Measurements from ENCODE around the gene TMEM130. TPM values are rescaled to one million over a fixed set of nuclear protein-coding genes. Genes with fewer than 3 reads are reported as not detected.
A peak's percentile ranks its signal among the peaks of the same experiment; 100 is the strongest.

Gene TMEM130
- total and polyA plus RNA-seq, 9 of the 15 experiments (the other 6 are each of a cell fraction or from before 2014, with no cell fraction given): 0.07 TPM; not detected in 8

DNA sequence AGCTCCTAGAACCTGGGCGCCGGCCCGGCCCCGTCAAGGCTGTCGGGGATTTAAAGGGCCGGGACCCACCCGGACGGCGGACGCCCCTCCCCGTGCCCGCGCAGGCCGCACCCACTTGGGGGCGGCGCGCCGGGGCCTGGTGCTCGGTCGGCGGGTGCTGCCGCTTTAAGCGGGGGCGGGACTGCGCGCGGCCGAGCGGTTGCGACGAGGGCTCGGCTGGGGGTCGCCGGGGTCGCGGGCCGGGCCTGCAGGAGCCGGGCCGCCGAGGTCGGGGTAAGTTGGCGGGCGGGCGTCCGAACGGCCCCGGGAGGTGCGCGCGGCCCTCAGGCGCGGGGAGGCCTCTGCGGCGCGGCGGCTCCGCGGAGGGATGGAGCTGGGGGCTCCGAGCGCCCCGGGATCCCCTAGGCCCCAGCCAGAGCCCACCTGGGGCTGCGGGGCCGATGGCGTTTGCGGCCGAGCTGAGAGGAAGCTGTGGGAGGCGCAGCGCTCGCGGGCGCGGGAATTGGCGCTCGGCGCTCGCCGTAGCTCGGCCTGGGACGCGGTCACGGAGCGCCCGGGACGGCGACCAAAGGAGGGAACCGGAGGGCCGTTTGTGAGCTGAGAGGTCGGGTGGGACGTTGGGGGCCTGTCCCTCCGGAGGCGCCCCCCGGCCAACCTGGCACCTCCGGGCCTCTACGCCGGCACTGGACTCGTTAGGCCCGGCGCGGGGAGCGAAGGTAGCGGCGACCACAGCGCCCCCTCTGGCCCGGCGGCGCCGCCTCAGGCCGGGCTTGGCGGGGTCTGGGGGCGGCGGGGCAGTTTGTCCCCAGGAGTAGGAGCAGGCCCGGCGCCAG, 8.8 kb upstream of the TMEM130 start, which contains the start of gene TRRAP (continued):
- TF ChIP-seq PRDM10 (IDR thresholded peaks at IDR 0.05; ENCODE audit: partially characterized antibody): no peak
- no peak for TF ChIP-seq NR2F6 (CRISPR knock-in tag; IDR thresholded peaks at IDR 0.05)
- TF ChIP-seq NELFE (IDR thresholded peaks at IDR 0.05; ENCODE audit: insufficient read depth, insufficient read length): no peak
- TF ChIP-seq REST (IDR thresholded peaks at IDR 0.05; ENCODE audit: borderline replicate concordance): no peak
- TF ChIP-seq REST (CRISPR knock-in tag; IDR thresholded peaks at IDR 0.05; ENCODE audit: low read depth): 0 out of 2 replicates have a peak, but pooled peaks have one; percentile 73
- peak; percentile 85 for TF ChIP-seq SIN3B (IDR thresholded peaks at IDR 0.05; ENCODE audit: low read depth)
- TF ChIP-seq, protein P1, sequence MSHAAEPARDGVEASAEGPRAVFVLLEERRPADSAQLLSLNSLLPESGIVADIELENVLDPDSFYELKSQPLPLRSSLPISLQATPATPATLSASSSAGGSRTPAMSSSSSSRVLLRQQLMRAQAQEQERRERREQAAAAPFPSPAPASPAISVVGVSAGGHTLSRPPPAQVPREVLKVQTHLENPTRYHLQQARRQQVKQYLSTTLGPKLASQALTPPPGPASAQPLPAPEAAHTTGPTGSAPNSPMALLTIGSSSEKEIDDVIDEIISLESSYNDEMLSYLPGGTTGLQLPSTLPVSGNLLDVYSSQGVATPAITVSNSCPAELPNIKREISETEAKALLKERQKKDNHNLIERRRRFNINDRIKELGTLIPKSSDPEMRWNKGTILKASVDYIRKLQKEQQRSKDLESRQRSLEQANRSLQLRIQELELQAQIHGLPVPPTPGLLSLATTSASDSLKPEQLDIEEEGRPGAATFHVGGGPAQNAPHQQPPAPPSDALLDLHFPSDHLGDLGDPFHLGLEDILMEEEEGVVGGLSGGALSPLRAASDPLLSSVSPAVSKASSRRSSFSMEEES (CRISPR knock-in tag; IDR thresholded peaks at IDR 0.05): no peak
- TF ChIP-seq, protein P2, sequence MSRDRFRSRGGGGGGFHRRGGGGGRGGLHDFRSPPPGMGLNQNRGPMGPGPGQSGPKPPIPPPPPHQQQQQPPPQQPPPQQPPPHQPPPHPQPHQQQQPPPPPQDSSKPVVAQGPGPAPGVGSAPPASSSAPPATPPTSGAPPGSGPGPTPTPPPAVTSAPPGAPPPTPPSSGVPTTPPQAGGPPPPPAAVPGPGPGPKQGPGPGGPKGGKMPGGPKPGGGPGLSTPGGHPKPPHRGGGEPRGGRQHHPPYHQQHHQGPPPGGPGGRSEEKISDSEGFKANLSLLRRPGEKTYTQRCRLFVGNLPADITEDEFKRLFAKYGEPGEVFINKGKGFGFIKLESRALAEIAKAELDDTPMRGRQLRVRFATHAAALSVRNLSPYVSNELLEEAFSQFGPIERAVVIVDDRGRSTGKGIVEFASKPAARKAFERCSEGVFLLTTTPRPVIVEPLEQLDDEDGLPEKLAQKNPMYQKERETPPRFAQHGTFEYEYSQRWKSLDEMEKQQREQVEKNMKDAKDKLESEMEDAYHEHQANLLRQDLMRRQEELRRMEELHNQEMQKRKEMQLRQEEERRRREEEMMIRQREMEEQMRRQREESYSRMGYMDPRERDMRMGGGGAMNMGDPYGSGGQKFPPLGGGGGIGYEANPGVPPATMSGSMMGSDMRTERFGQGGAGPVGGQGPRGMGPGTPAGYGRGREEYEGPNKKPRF (IDR thresholded peaks at IDR 0.05; ENCODE audit: low read depth, low read length): no peak
- TF ChIP-seq MYNN (IDR thresholded peaks at IDR 0.05): no peak
- TF ChIP-seq MYNN (CRISPR knock-in tag; IDR thresholded peaks at IDR 0.05): no peak
- TF ChIP-seq KHSRP (IDR thresholded peaks at IDR 0.05): no peak
- TF ChIP-seq PTRF (tag; IDR thresholded peaks at IDR 0.05): no peak

All from K562 (cell line).